Naive B cell (primary cell): ENCODE results near the gene MTURN. TPM values are rescaled to one million over a fixed set of nuclear protein-coding genes. Genes with fewer than 3 reads are reported as not detected.
A peak's percentile ranks its signal among the peaks of the same experiment; 100 is the strongest.
"Not testable (repeated sequence)": the region's sequence is repeated elsewhere in the genome, so short reads cannot be mapped to it uniquely, and the experiment has no call there.

Source experiments
- ATAC-seq, 2 donors: fragments of 150-1000 bp; cut with Tn5 transposase; 2 replicates each; pipeline ENCODE4 v1.10.0; 2021; ENCODE audit warnings: low read depth in 2 of 2, mild to moderate bottlenecking in 2 of 2, moderate library complexity in 2 of 2
- DNase-seq: peaks from one replicate; pipeline ENCODE4 v3.0.0; 2022
- H3K27ac Mint-ChIP-seq, 6 donors: one replicate each; pipeline ENCODE4 v1.8.0; 2020 to 2022; ENCODE audit warnings: mild to moderate bottlenecking in 6 of 6, mixed read lengths in 6 of 6, moderate library complexity in 5 of 6, inconsistent platforms in 2 of 6
- H3K27me3 Mint-ChIP-seq, 3 donors: one replicate each; pipeline ENCODE4 v1.8.0; 2021 to 2022; ENCODE audit warnings: mixed read lengths in 3 of 3, mild to moderate bottlenecking in 1 of 3
- H3K36me3 Mint-ChIP-seq, 2 donors: one replicate each; pipeline ENCODE4 v1.8.0; 2020 to 2022; ENCODE audit warnings: mixed read lengths in 2 of 2, inconsistent platforms in 1 of 2, mild to moderate bottlenecking in 1 of 2
- H3K4me1 Mint-ChIP-seq, 3 donors: one replicate each; pipeline ENCODE4 v1.8.0; 2020 to 2022; ENCODE audit warnings: mixed read lengths in 3 of 3, inconsistent platforms in 1 of 3, mild to moderate bottlenecking in 1 of 3, moderate library complexity in 1 of 3
- H3K4me3 Mint-ChIP-seq, 8 donors: one replicate each; pipeline ENCODE4 v1.8.0; 2020 to 2022; ENCODE audit warnings: mild to moderate bottlenecking in 8 of 8, mixed read lengths in 8 of 8, moderate library complexity in 8 of 8, inconsistent platforms in 2 of 8
- H3K9me3 Mint-ChIP-seq, 7 donors: one replicate each; pipeline ENCODE4 v1.8.0; 2020 to 2022; ENCODE audit warnings: mixed read lengths in 7 of 7, mild to moderate bottlenecking in 5 of 7, inconsistent platforms in 2 of 7, moderate library complexity in 1 of 7
- polyA plus RNA-seq, 6 donors: library from polyadenylated mRNA; unstranded; fragments of 300-500 nt; fragmentation: Illumina TruSeq; gene quantifications; one replicate each; pipeline ENCODE4 v1.2.3, GENCODE V29; 2021; ENCODE audit warnings: low read depth in 6 of 6

The MTURN gene
- polyA plus RNA-seq: 1 to 10 TPM; 3.1 to 8.3 (median 4.7) TPM

DNA sequence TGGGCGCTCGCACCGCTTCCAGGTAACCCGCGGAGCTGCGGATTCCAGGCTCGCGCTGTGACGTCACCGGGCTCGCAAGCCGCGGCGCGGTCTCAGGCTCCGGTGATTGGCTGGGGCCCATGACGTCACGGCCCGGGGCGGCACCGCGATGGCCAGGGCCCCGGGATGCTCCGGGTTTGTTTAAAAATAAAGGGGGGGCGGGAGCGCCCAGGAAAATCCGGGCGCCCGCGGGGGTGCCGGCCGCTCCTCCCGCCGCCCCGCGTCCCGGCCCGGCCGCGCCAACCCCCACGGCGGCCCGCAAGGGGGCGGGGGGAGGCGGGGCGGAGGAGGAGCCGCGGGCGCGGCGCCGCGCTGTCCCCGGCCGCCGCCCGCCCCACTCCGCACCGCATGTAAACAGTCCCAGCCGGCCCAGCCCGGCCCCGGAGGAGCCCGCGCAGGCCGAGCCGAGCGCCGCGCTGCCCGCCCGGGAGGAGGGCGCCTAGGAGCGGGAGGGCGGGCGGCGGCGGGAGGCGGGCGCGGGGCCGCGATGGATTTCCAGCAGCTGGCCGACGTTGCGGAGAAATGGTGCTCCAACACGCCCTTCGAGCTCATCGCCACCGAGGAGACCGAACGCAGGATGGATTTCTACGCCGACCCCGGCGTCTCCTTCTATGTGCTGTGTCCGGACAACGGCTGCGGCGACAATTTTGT, at the start of gene MTURN:
MTURN (plus strand) TSS at position 376 of the 690 bp plus-strand sequence; CDS start at position 527, 151 bp downstream.
- Mint-ChIP-seq H3K9me3 (no peaks in the 10 kb centered on the region), H3K27ac (peak within 1 kb of the TSS; percentile 80 to 98 (median 89)), H3K4me1 (peaks cover 8 to 13% (median 9%) of the 10 kb centered on the region in 3 donors), H3K36me3 (peaks cover 0 to 2% of the 10 kb centered on the region in 2 donors), H3K4me3 (peak within 1 kb of the TSS; percentile 88 to 98 (median 93)), H3K27me3 (peaks cover 0 to 10% (median 8%) of the 10 kb centered on the region in 3 donors)
- DNase-seq (peak; percentile 83), ATAC-seq (peak; percentile 79 to 82)

DNA sequence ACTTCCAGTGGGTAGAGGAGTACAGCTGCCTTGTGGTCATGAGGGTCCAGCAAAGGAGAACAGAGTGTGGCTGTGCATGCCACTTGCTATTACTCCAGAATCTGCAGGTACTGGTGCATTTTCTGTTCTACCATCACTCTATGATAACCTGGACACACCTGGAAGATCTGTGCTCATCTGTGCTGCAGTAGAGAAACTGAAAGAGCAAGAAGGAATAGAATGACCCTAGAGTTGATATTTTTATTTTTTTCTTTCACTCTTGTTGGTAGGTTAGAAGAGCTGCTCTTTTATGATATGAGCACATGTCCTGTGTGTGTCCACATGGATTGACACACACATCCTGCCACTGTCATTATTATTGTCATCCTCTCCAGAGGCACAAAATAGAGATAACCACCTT, 48.3 kb upstream of the MTURN start:
- no peaks in the 10 kb centered on the region for H3K27me3 Mint-ChIP-seq
- H3K36me3 Mint-ChIP-seq: peaks cover 0 to 5% of the 10 kb centered on the region in 2 donors
- DNase-seq (no peak), ATAC-seq (no peak)
- no peak overlapping the region for H3K4me3 Mint-ChIP-seq
- no peaks in the 10 kb centered on the region for H3K9me3 Mint-ChIP-seq
- no peak overlapping the region for H3K27ac Mint-ChIP-seq
- peaks cover 3 to 8% (median 8%) of the 10 kb centered on the region in 3 donors for H3K4me1 Mint-ChIP-seq

DNA sequence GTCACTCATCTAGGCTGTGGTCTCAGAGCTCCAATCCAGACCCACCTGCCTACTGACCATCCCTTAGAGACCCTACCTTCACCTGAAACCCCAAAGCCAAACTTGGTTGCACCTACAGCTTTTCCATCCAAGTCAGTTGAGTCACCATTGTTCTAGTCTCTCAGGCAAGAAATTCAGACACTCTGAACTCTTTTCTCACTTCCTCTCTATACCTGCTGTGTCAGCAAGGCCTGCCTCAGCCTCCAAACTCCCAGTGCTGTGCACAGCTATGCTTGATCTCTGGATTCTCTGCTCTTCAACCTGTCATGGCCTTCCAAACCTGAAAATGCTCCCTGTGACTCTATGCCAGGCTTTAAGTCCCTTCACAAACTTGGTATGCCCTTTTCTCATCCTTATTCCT, 47.4 kb upstream of the MTURN start:
- H3K4me1 Mint-ChIP-seq: peaks cover 3 to 8% (median 8%) of the 10 kb centered on the region in 3 donors
- no peak overlapping the region for H3K4me3 Mint-ChIP-seq
- H3K36me3 Mint-ChIP-seq: peaks cover 0 to 4% of the 10 kb centered on the region in 2 donors
- no peaks in the 10 kb centered on the region for H3K27me3 Mint-ChIP-seq
- DNase-seq: no peak
- H3K27ac Mint-ChIP-seq: no peak overlapping the region
- H3K9me3 Mint-ChIP-seq: no peaks in the 10 kb centered on the region
- no peak for ATAC-seq

DNA sequence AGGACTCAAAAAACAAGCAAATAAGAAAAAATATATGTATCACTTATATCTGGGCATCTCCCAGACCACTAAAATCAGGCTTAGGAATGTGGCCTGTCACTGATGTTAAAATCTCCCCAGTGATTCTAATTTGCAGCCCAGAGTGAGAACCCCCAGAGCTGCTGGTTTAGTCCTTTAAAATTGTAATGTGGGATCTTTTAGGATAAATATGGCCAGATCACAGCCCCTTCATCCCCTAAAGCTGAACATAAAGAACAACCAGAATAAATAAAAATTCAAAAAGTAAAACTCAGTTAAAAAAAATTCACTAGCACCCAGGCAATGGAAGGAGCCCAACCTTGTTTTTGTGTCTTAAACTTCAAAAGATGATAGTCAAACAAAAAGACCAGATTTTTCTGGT, 46.4 kb upstream of the MTURN start:
- DNase-seq (no peak), ATAC-seq (no peak)
- H3K36me3 Mint-ChIP-seq: peaks cover 0 to 4% of the 10 kb centered on the region in 2 donors
- H3K4me1 Mint-ChIP-seq: peaks cover 3 to 8% (median 8%) of the 10 kb centered on the region in 3 donors
- no peak overlapping the region for H3K4me3 Mint-ChIP-seq
- peaks cover 0 to 1% (median 0%) of the 10 kb centered on the region in 7 donors for H3K9me3 Mint-ChIP-seq
- H3K27me3 Mint-ChIP-seq: no peaks in the 10 kb centered on the region
- peak overlapping the region in 1 of 6 donors; percentile 62 for H3K27ac Mint-ChIP-seq

DNA sequence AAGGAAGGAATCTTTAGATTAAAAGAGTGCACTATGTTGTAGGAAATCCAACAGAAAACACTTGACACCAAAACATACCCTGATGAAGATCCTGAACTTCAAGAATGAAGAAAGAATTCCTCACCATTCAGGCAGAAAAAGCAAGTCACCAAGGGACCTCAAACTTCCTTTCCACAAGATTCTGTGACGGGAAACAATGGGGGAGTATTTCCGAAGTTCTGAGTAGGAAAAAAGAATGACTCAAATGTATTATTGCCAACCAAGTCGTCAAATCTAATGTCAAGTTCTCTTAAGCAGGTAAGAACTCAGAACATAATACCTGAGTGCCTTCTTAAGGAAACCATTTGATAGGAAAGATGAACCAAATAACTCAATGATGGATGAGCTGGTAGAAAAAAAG, 44.7 kb upstream of the MTURN start:
- DNase-seq (no peak), ATAC-seq (no peak)
- Mint-ChIP-seq H3K36me3 (peaks cover 0 to 4% of the 10 kb centered on the region in 2 donors), H3K27me3 (no peaks in the 10 kb centered on the region), H3K27ac (peak overlapping the region in 1 of 6 donors; percentile 12), H3K4me1 (peaks cover 3 to 8% (median 8%) of the 10 kb centered on the region in 3 donors), H3K9me3 (peaks cover 0 to 1% (median 0%) of the 10 kb centered on the region in 7 donors), H3K4me3 (no peak overlapping the region)

DNA sequence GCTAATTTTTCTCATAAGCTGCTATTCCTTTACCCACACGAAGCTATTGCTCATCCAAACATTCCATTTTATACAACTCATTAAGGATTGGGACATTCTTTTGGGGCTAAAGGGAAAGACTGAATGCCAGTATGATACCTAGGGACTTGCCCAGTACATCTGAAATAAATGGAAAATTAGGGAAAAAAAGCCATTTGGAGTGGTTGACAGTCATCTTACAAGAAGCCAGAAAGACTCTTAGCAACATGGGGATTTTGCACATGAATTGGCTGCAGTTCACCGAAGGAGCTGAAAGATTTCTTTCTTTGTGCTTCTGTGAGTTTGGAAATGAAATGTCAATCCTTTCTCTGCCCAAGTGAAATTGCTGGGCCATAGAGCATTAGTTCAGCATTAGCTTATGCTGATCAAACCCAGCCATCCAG, 43.3 kb upstream of the MTURN start:
- no peak for ATAC-seq
- no peaks in the 10 kb centered on the region for H3K27me3 Mint-ChIP-seq

DNA sequence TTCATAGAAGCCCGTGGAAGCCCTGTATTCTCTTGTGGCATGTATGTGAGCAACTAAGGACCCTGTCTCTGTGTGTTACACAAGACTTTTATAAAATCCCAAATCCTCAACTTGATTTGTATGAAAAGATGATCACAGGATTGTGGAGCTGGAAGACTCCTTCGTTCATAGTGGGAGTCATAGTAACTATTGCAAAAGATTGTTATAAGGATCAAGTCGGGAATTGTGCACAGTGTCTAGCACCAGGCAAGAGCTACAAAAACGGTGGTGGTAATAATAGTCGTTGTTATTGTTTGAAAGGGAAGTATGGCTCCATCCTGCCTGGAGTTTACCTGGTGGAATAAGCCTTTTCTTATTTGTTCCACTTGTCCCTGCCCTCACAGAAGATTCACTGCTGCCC, 42.8 kb upstream of the MTURN start:
- DNase-seq (no peak), ATAC-seq (no peak)
- Mint-ChIP-seq H3K4me3 (no peak overlapping the region), H3K27me3 (no peaks in the 10 kb centered on the region), H3K4me1 (peaks cover 3 to 7% (median 4%) of the 10 kb centered on the region in 3 donors), H3K36me3 (peaks cover 0 to 4% of the 10 kb centered on the region in 2 donors), H3K27ac (no peak overlapping the region), H3K9me3 (peaks cover 0 to 12% (median 0%) of the 10 kb centered on the region in 7 donors)

More for the DNA sequence above, 43.3 kb upstream of the MTURN start:
- peaks cover 3 to 8% (median 4%) of the 10 kb centered on the region in 3 donors for H3K4me1 Mint-ChIP-seq
- H3K9me3 Mint-ChIP-seq: peaks cover 0 to 11% (median 0%) of the 10 kb centered on the region in 7 donors
- no peak for DNase-seq
- peaks cover 0 to 4% of the 10 kb centered on the region in 2 donors for H3K36me3 Mint-ChIP-seq
- H3K27ac Mint-ChIP-seq: no peak overlapping the region
- H3K4me3 Mint-ChIP-seq: no peak overlapping the region

DNA sequence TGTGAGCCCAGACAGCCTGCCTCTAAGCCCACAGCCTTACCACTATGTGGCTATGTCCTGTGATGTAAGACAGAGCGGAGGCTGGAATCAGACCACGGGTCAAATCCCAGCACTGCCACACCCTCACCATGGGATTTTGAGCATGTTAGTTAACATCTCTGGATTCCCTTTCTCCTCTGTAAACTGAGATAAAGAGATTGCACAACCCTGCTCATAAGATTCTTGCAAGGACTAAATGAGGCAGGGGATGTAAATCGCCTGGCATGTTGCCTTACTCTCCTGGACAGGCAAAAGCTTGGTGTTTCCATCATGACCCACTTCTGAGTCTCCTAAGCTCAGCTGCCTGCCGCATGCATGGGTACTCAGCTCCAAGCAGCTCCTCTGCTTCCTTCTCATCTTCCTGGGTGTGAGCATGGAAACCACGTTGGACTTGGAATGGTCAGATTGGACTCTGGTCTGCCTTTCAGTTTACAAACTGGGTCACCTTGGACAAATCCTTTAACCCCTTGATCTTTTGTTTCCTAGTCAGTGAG, 41.3 kb upstream of the MTURN start:
- ATAC-seq (no peak), DNase-seq (no peak)
- no peaks in the 10 kb centered on the region for H3K36me3 Mint-ChIP-seq
- H3K4me1 Mint-ChIP-seq: no peaks in the 10 kb centered on the region
- H3K27ac Mint-ChIP-seq: no peak overlapping the region
- H3K9me3 Mint-ChIP-seq: peaks cover 0 to 12% (median 3%) of the 10 kb centered on the region in 7 donors
- no peak overlapping the region for H3K4me3 Mint-ChIP-seq
- no peaks in the 10 kb centered on the region for H3K27me3 Mint-ChIP-seq

DNA sequence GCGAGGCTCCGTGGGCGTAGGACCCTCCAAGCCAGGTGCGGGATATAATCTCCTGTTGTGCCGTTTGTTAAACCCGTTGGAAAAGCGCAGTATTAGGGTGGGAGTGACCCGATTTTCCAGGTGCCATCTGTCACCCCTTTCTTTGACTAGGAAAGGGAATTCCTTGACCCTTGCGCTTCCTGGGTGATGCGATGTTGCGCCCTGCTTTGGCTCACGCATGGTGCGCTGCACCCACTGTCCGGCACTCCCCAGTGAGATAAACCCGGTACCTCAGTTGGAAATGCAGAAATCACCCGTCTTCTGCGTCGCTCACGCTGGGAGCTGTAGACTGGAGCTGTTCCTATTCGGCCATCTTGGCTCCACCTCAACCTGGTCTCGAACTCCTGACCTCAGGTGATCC, 36.2 kb upstream of the MTURN start:
- ATAC-seq, H3K4me1 Mint-ChIP-seq, H3K4me3 Mint-ChIP-seq, H3K27ac Mint-ChIP-seq, DNase-seq, H3K27me3 Mint-ChIP-seq, H3K36me3 Mint-ChIP-seq: not testable (repeated sequence)
- H3K9me3 Mint-ChIP-seq: peaks cover 0 to 12% (median 3%) of the 10 kb centered on the region in 7 donors

DNA sequence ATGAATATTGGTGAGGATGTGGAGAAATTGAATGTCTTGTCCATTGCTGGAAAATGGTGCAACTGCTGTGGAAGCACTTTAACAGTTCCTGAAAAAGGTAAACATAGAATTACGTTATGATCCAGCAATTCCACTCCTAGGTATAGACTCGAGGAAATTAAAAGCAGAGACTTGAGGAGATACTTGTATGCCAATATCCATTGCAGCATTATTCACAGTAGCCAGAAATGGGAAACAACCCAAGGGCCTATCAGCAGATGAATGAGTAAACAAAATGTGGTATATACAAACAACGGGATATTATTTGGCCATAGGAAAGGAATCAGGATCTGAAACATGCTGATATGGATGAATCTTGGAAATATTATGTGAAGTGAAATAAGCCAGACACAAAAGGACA, 32.5 kb upstream of the MTURN start:
- DNase-seq: no peak
- H3K4me1 Mint-ChIP-seq: no peaks in the 10 kb centered on the region
- ATAC-seq: no peak

DNA sequence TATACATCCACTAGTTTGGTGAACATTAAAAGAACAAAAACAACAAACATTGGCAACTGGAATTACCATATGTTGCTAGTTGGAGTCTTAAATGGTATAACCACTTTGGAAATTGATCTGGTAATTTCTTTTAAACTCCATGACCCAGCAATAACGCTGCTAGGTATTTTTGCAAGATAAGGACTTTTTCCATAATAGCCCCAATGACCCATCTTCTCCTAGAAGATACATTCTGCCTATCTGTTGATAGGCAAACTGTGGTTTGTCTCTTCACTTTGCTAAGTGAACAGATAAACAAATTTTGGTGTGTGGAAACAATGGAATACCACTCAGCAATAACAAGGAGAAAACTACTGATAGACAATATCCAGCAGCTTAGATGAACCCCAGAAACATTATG, 30.6 kb upstream of the MTURN start:
- no peak overlapping the region for H3K4me3 Mint-ChIP-seq
- peaks cover 0 to 3% (median 0%) of the 10 kb centered on the region in 7 donors for H3K9me3 Mint-ChIP-seq
- H3K27me3 Mint-ChIP-seq: no peaks in the 10 kb centered on the region
- no peaks in the 10 kb centered on the region for H3K36me3 Mint-ChIP-seq
- ATAC-seq (no peak), DNase-seq (no peak)
- no peak overlapping the region for H3K27ac Mint-ChIP-seq
- no peaks in the 10 kb centered on the region for H3K4me1 Mint-ChIP-seq

More for the DNA sequence above, 32.5 kb upstream of the MTURN start:
- H3K27me3 Mint-ChIP-seq: no peaks in the 10 kb centered on the region
- H3K27ac Mint-ChIP-seq: no peak overlapping the region
- no peaks in the 10 kb centered on the region for H3K36me3 Mint-ChIP-seq
- peaks cover 0 to 6% (median 0%) of the 10 kb centered on the region in 7 donors for H3K9me3 Mint-ChIP-seq
- H3K4me3 Mint-ChIP-seq: no peak overlapping the region

DNA sequence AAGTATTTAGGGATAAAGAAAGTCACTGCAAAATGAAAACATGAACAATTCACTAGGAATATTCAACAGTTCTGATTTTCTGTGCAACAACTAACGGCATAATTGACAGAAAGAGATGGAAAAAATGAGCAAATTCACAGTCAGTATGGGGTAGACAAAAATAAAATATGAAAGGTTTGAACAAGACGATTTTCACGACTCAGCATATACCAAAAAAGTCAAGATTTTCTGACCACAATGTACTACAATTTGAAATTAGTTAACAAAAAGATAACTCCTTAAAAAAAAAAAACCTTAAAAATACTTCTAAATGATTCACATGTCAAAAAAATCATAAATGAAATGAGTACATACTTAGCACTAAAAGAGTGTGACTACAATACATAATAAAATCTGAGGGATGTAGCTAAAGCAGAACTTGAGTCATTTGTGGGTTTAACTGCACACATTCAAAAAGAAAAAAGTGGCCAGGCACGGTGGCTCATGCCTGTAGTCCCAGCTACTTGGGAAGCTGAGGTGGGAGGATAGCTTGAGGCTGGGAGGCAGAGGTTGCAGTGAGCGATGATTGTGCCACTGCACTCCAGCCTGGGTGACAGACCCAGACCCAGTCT, 22.6 kb upstream of the MTURN start:
- DNase-seq (no peak), ATAC-seq (no peak)
- Mint-ChIP-seq H3K27me3 (no peaks in the 10 kb centered on the region), H3K27ac (no peak overlapping the region), H3K4me3 (no peak overlapping the region), H3K36me3 (peaks cover 0 to 13% of the 10 kb centered on the region in 2 donors), H3K9me3 (peaks cover 0 to 24% (median 16%) of the 10 kb centered on the region in 7 donors), H3K4me1 (peaks cover 7 to 11% (median 9%) of the 10 kb centered on the region in 3 donors)

DNA sequence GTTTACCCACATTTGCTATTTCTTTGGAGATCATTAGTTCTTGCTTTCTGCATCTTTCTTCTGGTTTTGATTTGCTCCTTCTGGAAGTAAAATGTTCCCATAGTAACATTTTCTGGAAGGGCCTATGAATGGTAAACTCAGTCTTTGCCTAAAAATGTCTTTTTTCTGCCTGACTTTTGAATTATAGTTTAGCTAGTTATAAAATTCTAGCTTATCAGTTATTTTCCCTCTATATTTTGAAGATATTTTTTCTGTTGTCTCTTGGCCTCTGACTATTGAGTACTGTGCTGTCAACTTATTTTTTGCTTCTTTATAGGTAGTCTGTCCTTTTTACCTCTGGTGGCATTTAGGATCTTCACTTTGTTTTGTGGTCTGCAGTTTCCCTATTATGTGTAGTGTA, 21.6 kb upstream of the MTURN start:
- Mint-ChIP-seq H3K9me3 (peaks cover 0 to 24% (median 16%) of the 10 kb centered on the region in 7 donors), H3K27me3 (no peaks in the 10 kb centered on the region), H3K36me3 (peaks cover 0 to 13% of the 10 kb centered on the region in 2 donors), H3K4me3 (no peak overlapping the region), H3K27ac (no peak overlapping the region), H3K4me1 (peaks cover 7 to 11% (median 9%) of the 10 kb centered on the region in 3 donors)
- DNase-seq: no peak
- no peak for ATAC-seq
